H9 (cell line): Measurements from ENCODE around the gene CPD. TPM values are rescaled to one million over a fixed set of nuclear protein-coding genes. Genes with fewer than 3 reads are reported as not detected.

Experiments used
- DNase-seq: peaks from one replicate; pipeline ENCODE4 v3.0.0-alpha.2; 2017
- H2AFZ ChIP-seq: one replicate; pipeline ENCODE4 v1.6.1; 2013; ENCODE audit warnings: mild to moderate bottlenecking, low read length, control low read depth, moderate library complexity
- H2AK5ac ChIP-seq: 2 replicates; pipeline ENCODE4 v1.6.1; 2013; ENCODE audit warnings: low read length, control low read depth, mixed read lengths; ENCODE audit not compliant: insufficient read length
- H2BK120ac ChIP-seq: one replicate; pipeline ENCODE4 v1.6.1; 2013; ENCODE audit warnings: low read depth, mild to moderate bottlenecking, low read length, control low read depth, inconsistent platforms; ENCODE audit not compliant: poor library complexity, severe bottlenecking
- H2BK12ac ChIP-seq: 2 replicates; pipeline ENCODE4 v1.6.1; 2013; ENCODE audit warnings: low read length, control low read depth, mixed read lengths, low read depth; ENCODE audit not compliant: insufficient read length
- H2BK15ac ChIP-seq: 2 replicates; pipeline ENCODE4 v1.6.1; 2013; ENCODE audit warnings: low read depth, low read length, control low read depth
- H2BK20ac ChIP-seq: one replicate; pipeline ENCODE4 v1.6.1; 2013; ENCODE audit warnings: low read depth, mild to moderate bottlenecking, low read length, control low read depth, inconsistent platforms; ENCODE audit not compliant: poor library complexity, severe bottlenecking
- H2BK5ac ChIP-seq: 2 replicates; pipeline ENCODE4 v1.6.1; 2013; ENCODE audit warnings: low read length, control low read depth, mixed read lengths; ENCODE audit not compliant: insufficient read length
- H3K14ac ChIP-seq: 2 replicates; pipeline ENCODE4 v1.6.1; 2013; ENCODE audit warnings: low read length, control low read depth; ENCODE audit not compliant: insufficient read depth
- H3K18ac ChIP-seq: 2 replicates; pipeline ENCODE4 v1.6.1; 2013; ENCODE audit warnings: low read depth, mild to moderate bottlenecking, mixed read lengths, low read length, control low read depth; ENCODE audit not compliant: insufficient read length
- H3K23ac ChIP-seq: 2 replicates; pipeline ENCODE4 v1.6.1; 2013; ENCODE audit warnings: low read length, control low read depth, mixed read lengths, low read depth; ENCODE audit not compliant: insufficient read length
- H3K23me2 ChIP-seq: 2 replicates; pipeline ENCODE4 v1.6.1; 2013; ENCODE audit warnings: low read depth, mild to moderate bottlenecking, mixed read lengths, low read length, control low read depth; ENCODE audit not compliant: insufficient read length, poor library complexity, severe bottlenecking
- H3K27ac ChIP-seq: 2 replicates; pipeline ENCODE4 v1.5.1; 2013; ENCODE audit warnings: low read length, control low read depth, mixed read lengths, low read depth; ENCODE audit not compliant: insufficient read length
- H3K27me3 ChIP-seq: 2 replicates; pipeline ENCODE4 v1.6.1; 2013; ENCODE audit warnings: low read length, control low read depth, inconsistent platforms; ENCODE audit not compliant: insufficient read depth
- H3K4ac ChIP-seq: 2 replicates; pipeline ENCODE4 v1.6.1; 2013; ENCODE audit warnings: low read depth, mild to moderate bottlenecking, control low read depth, inconsistent platforms, low read length, moderate library complexity
- H3K4me1 ChIP-seq: 2 replicates; pipeline ENCODE4 v1.6.1; 2013; ENCODE audit warnings: low read length, control low read depth, inconsistent platforms; ENCODE audit not compliant: insufficient read depth
- H3K4me2 ChIP-seq: 2 replicates; pipeline ENCODE4 v1.6.1; 2013; ENCODE audit warnings: low read length, control low read depth, mixed read lengths; ENCODE audit not compliant: insufficient read length, insufficient read depth
- H3K56ac ChIP-seq: 2 replicates; pipeline ENCODE4 v1.6.1; 2013; ENCODE audit warnings: low read depth, mild to moderate bottlenecking, mixed read lengths, low read length, control low read depth; ENCODE audit not compliant: insufficient read length
- H3K79me1 ChIP-seq: 2 replicates; pipeline ENCODE4 v1.6.1; 2013; ENCODE audit warnings: low read depth, mild to moderate bottlenecking, moderate library complexity, low read length, control low read depth, inconsistent platforms; ENCODE audit not compliant: insufficient read depth, poor library complexity, severe bottlenecking
- H3K79me2 ChIP-seq: 2 replicates; pipeline ENCODE4 v1.6.1; 2013; ENCODE audit warnings: low read length, control low read depth, inconsistent platforms; ENCODE audit not compliant: insufficient read depth
- H3K9ac ChIP-seq: 2 replicates; pipeline ENCODE4 v1.6.1; 2013; ENCODE audit warnings: low read length, control low read depth, mixed read lengths; ENCODE audit not compliant: insufficient read length; ENCODE audit errors: extremely low read depth
- H3K9me3 ChIP-seq: one replicate; pipeline ENCODE4 v1.6.1; 2013; ENCODE audit warnings: low read depth, low read length, inconsistent platforms; ENCODE audit not compliant: control insufficient read depth
- H3T11ph ChIP-seq: one replicate; pipeline ENCODE4 v1.6.1; 2013; ENCODE audit warnings: mild to moderate bottlenecking, low read length, control low read depth, inconsistent platforms
- H4K20me1 ChIP-seq: one replicate; pipeline ENCODE4 v1.6.1; 2013; ENCODE audit not compliant: control insufficient read depth, insufficient read length, insufficient read depth
- H4K5ac ChIP-seq: 2 replicates; pipeline ENCODE4 v1.6.1; 2013; ENCODE audit warnings: low read depth, mild to moderate bottlenecking, mixed read lengths, low read length, control low read depth; ENCODE audit not compliant: insufficient read length
- H4K8ac ChIP-seq: replicated peaks from 2 replicates; pipeline ENCODE4 v1.6.1; 2013; ENCODE audit warnings: low read length, control low read depth, mixed read lengths, low read depth; ENCODE audit not compliant: insufficient read length
- H4K91ac ChIP-seq: 2 replicates; pipeline ENCODE4 v1.6.1; 2013; ENCODE audit warnings: low read depth, mild to moderate bottlenecking, moderate library complexity, mixed read lengths, low read length, control low read depth; ENCODE audit not compliant: insufficient read length
- H3K27ac Mint-ChIP-seq, 3 experiments: 2 replicates in 2 of 3; 3 replicates in 1 of 3; pipeline ENCODE4 v1.8.0; 2020 to 2021; ENCODE audit warnings: mixed read lengths in 3 of 3, mild to moderate bottlenecking in 1 of 3, moderate library complexity in 1 of 3
- H3K27me3 Mint-ChIP-seq: 2 replicates; pipeline ENCODE4 v1.8.0; 2021; ENCODE audit warnings: low read depth, mild to moderate bottlenecking, moderate library complexity, mixed read lengths
- H3K36me3 Mint-ChIP-seq, 3 experiments: 2 replicates in 2 of 3; 3 replicates in 1 of 3; pipeline ENCODE4 v1.8.0; 2020 to 2021; ENCODE audit warnings: low read depth in 3 of 3, mixed read lengths in 3 of 3; ENCODE audit not compliant: insufficient read depth in 1 of 3
- H3K4me1 Mint-ChIP-seq, 2 experiments: 2 replicates each; pipeline ENCODE4 v1.8.0; 2020; ENCODE audit warnings: mixed read lengths in 2 of 2
- H3K4me3 Mint-ChIP-seq, 2 experiments: 2 replicates in 1 of 2; 3 replicates in 1 of 2; pipeline ENCODE4 v1.8.0; 2020 to 2021; ENCODE audit warnings: mild to moderate bottlenecking in 2 of 2, mixed read lengths in 2 of 2, moderate library complexity in 1 of 2
- H3K9me3 Mint-ChIP-seq, 2 experiments: 2 replicates in 1 of 2; 3 replicates in 1 of 2; pipeline ENCODE4 v1.8.0; 2020; ENCODE audit warnings: mild to moderate bottlenecking in 2 of 2, mixed read lengths in 2 of 2, moderate library complexity in 1 of 2
- CTCF ChIP-seq: fragments of 200-600 bp; sonication (generic); conservative IDR thresholded peaks from 3 replicates; pipeline ENCODE4 v1.8.0; 2021; ENCODE audit warnings: antibody characterized with exemption, mild to moderate bottlenecking
- WGBS: extraction: QIAGEN DNeasy Blood & Tissue Kit; methylation state at CpG from one replicate; pipeline ENCODE4 v1.1.7; 2013; ENCODE audit warnings: missing lambda C conversion rate, low lambda C conversion rate, mixed read lengths; ENCODE audit not compliant: insufficient read length; ENCODE audit errors: extremely low coverage; 5-methylcytosine and 5-hydroxymethylcytosine counted together
- total RNA-seq: library from RNA; stranded (reverse); gene quantifications from 2 replicates; pipeline ENCODE4 v1.2.1, GENCODE V29; 2021

CPD gene
- total RNA-seq, 1 experiment from 2014 or later = 47.0 TPM

- no peak overlapping the region for H4K91ac ChIP-seq
- no peak overlapping the region for H2BK15ac ChIP-seq
- H2AFZ ChIP-seq = no peak overlapping the region
- H3K4ac ChIP-seq = no peak overlapping the region
- H4K5ac ChIP-seq = no peak overlapping the region
- H3K27ac ChIP-seq = no peak overlapping the region
- H3K9ac ChIP-seq = no peak overlapping the region
- no peak overlapping the region for H2BK20ac ChIP-seq
- no peak overlapping the region for H4K8ac ChIP-seq
- no peak overlapping the region for H3K27ac Mint-ChIP-seq
- no CpG with 5 or more reads among the region's 4 CpGs for WGBS
- H3K4me1 Mint-ChIP-seq = peaks cover 7 to 19% of the 10 kb centered on the region in 2 experiments; a peak in 3 of 4 replicates
- no peak overlapping the region for H2AK5ac ChIP-seq
- H2BK120ac ChIP-seq = no peak overlapping the region
- H3K9me3 Mint-ChIP-seq = peaks cover 0 to 3% of the 10 kb centered on the region in 2 experiments; a peak in 1 of 5 replicates
- H3K23ac ChIP-seq = no peak overlapping the region
- no peak for TF ChIP-seq CTCF
- no peak overlapping the region for H3K4me3 Mint-ChIP-seq
- no peak overlapping the region for H3K4me2 ChIP-seq
- no peak overlapping the region for H3K14ac ChIP-seq
- no peak overlapping the region for H3T11ph ChIP-seq
- H3K23me2 ChIP-seq = no peaks in the 10 kb centered on the region
- H3K36me3 Mint-ChIP-seq = peaks cover 35 to 71% (median 62%) of the 10 kb centered on the region in 3 experiments
- H2BK5ac ChIP-seq = no peak overlapping the region
- no peak overlapping the region for H3K56ac ChIP-seq
- H3K9me3 ChIP-seq = no peaks in the 10 kb centered on the region
- no peak overlapping the region for H3K18ac ChIP-seq
- H4K20me1 ChIP-seq = no peaks in the 10 kb centered on the region
- H3K79me1 ChIP-seq = no peaks in the 10 kb centered on the region
- no peak for DNase-seq
- no peak overlapping the region for H2BK12ac ChIP-seq
- H3K27me3 Mint-ChIP-seq = no peaks in the 10 kb centered on the region
- H3K27me3 ChIP-seq = no peaks in the 10 kb centered on the region
- 0 out of 2 replicates have a peak, but pooled peaks cover 2% of the 10 kb centered on the region for H3K4me1 ChIP-seq
- no peaks in the 10 kb centered on the region for H3K79me2 ChIP-seq
Observed at GRCh38 chr17:30503558-30503957, 124.8 kb downstream of the CPD start.
